HepG2 (cell line): ENCODE results near the gene MGAT5. TPM values are rescaled to one million over a fixed set of nuclear protein-coding genes. Genes with fewer than 3 reads are reported as not detected.

ENCODE experiments used
- ATAC-seq: fragments of 200-7000 bp; cut with Tn5 transposase; 3 replicates; pipeline ENCODE4 v1.9.1; 2020; ENCODE audit warnings: mild to moderate bottlenecking, moderate library complexity
- BruUV-seq: library from RNA; stranded (reverse); fragments of 400-500 nt; replicated peaks from 2 replicates; lab custom pipeline; 2021; lab: Mats Ljungman, UMichigan
- CTCF ChIA-PET: fragments of 300-600 bp; formaldehyde crosslinking; extraction: SDS; loops from one replicate; lab custom pipeline; 2021; ENCODE audit warnings: low total read pairs, inconsistent platforms, low intra/inter-chr PET ratio; lab: Yijun Ruan, JAX
- POLR2A ChIA-PET: fragments of 350-600 bp; sonication (Branson Sonifier 250); formaldehyde crosslinking; loops from one replicate; lab custom pipeline; 2020; ENCODE audit warnings: antibody characterized with exemption, inconsistent platforms; lab: Yijun Ruan, JAX
- DNase-seq: peaks from one replicate; pipeline ENCODE4 v3.0.0-alpha.2; 2015; ENCODE audit warnings: low spot score
- FAIRE-seq: peaks from 3 replicates; lab custom pipeline; 2011; peaks lifted over from hg19 to GRCh38; lab: Jason Lieb, UNC
- H2AFZ ChIP-seq: one replicate; pipeline ENCODE4 v1.6.1; 2011; ENCODE audit warnings: low read length, inconsistent platforms
- H3K27ac ChIP-seq: fragments of 300-600 bp; 3 replicates; pipeline ENCODE4 v1.8.0; 2011; ENCODE audit warnings: mixed run types, mild to moderate bottlenecking, mixed read lengths, low read length, inconsistent platforms; ENCODE audit not compliant: insufficient read depth; ENCODE audit errors: extremely low read length
- H3K27me3 ChIP-seq, 2 experiments: fragments of 200-600 bp in 1 of 2; 2 replicates in 1 of 2; 3 replicates in 1 of 2; pipeline versions ENCODE4 v1.6.0 to v1.8.0; 2011; ENCODE audit warnings: low read length in 2 of 2, mild to moderate bottlenecking in 2 of 2, moderate library complexity in 2 of 2, inconsistent platforms in 1 of 2; ENCODE audit not compliant: insufficient read depth in 2 of 2, control insufficient read depth in 1 of 2
- H3K36me3 ChIP-seq, 2 experiments: fragments of 200-600 bp in 1 of 2; replicated peaks in 1 of 2; 2 replicates in 1 of 2; 3 replicates in 1 of 2; pipeline versions ENCODE4 v1.5.1 to v1.8.0; 2011; ENCODE audit warnings: low read length in 2 of 2, inconsistent platforms in 1 of 2; ENCODE audit not compliant: insufficient read depth in 2 of 2, control insufficient read depth in 1 of 2
- H3K4me1 ChIP-seq: 2 replicates; pipeline ENCODE4 v1.5.1; 2012; ENCODE audit warnings: low read length, inconsistent platforms; ENCODE audit not compliant: insufficient read depth
- H3K4me2 ChIP-seq: 2 replicates; pipeline ENCODE4 v1.6.0; 2011; ENCODE audit warnings: low read depth, low read length, inconsistent platforms
- H3K4me3 ChIP-seq, 3 experiments: fragments of 200-600 bp in 1 of 3; sonication (generic), shearing (Covaris generic) in 1 of 3; replicated peaks in 1 of 3; 2 replicates each; pipeline ENCODE4 v1.5.1; 2011 to 2016; ENCODE audit warnings: low read length in 3 of 3, inconsistent platforms in 2 of 3, low read depth in 2 of 3, mild to moderate bottlenecking in 2 of 3, control low read depth in 1 of 3, mixed read lengths in 1 of 3; ENCODE audit not compliant: insufficient read depth in 1 of 3
- H3K79me2 ChIP-seq: one replicate; pipeline ENCODE4 v1.6.1; 2011; ENCODE audit warnings: low read length, inconsistent platforms; ENCODE audit not compliant: insufficient read depth
- H3K9ac ChIP-seq: 2 replicates; pipeline ENCODE4 v1.6.0; 2011; ENCODE audit warnings: mild to moderate bottlenecking, low read depth, low read length, inconsistent platforms; ENCODE audit not compliant: insufficient read depth
- H3K9me3 ChIP-seq: 2 replicates; pipeline ENCODE4 v1.5.1; 2012; ENCODE audit warnings: mild to moderate bottlenecking, low read length
- H4K20me1 ChIP-seq: 2 replicates; pipeline ENCODE4 v1.6.0; 2011; ENCODE audit warnings: inconsistent platforms, mild to moderate bottlenecking, low read length, moderate library complexity; ENCODE audit not compliant: insufficient read depth
- CC2D1A ChIP-seq: sonication (generic); formaldehyde crosslinking; IDR thresholded peaks from 2 replicates; pipeline ENCODE4 v1.8.1; 2023; ENCODE audit warnings: mild to moderate bottlenecking, missing genetic modification reagents
- FOXP4 ChIP-seq: sonication (generic); formaldehyde crosslinking; IDR thresholded peaks from 2 replicates; pipeline ENCODE4 v1.4.0; 2020; ENCODE audit warnings: missing genetic modification reagents
- SYNCRIP ChIP-seq: fragments of 200-400 bp; formaldehyde crosslinking; IDR thresholded peaks from 2 replicates; pipeline ENCODE4 v1.6.1; 2018; ENCODE audit warnings: mild to moderate bottlenecking, low read depth, low read length; ENCODE audit not compliant: insufficient read depth
- ZNF317 ChIP-seq: sonication (generic); formaldehyde crosslinking; IDR thresholded peaks from 2 replicates; pipeline ENCODE4 v1.5.0; 2020; ENCODE audit warnings: mild to moderate bottlenecking, missing genetic modification reagents
- ZNF652 ChIP-seq: IDR thresholded peaks from 2 replicates; pipeline ENCODE4 v1.6.1; 2016; ENCODE audit warnings: low read depth, borderline replicate concordance
- ZNF709 ChIP-seq: sonication (generic); formaldehyde crosslinking; IDR thresholded peaks from 2 replicates; pipeline ENCODE4 v1.5.0; 2020; ENCODE audit warnings: mild to moderate bottlenecking, missing genetic modification reagents
- ZNF747 ChIP-seq: sonication (generic); formaldehyde crosslinking; IDR thresholded peaks from 2 replicates; pipeline ENCODE4 v1.8.1; 2023; ENCODE audit warnings: missing genetic modification reagents, mild to moderate bottlenecking, borderline replicate concordance
- WGBS: methylation state at CpG from one replicate; pipeline ENCODE4 v1.1.6; 2017; ENCODE audit warnings: low lambda C conversion rate; 5-methylcytosine and 5-hydroxymethylcytosine counted together
- in situ Hi-C: cut with HindIII; loops from 2 replicates; pipeline ENCODE4 v1.10.0; 2017; ENCODE audit warnings: low pct_unique_long_range_greater_than_20kb; ENCODE audit not compliant: extremely low pct_ligation_motif_present
- intact Hi-C: fragments of 100-400 bp; cut with micrococcal nuclease; formaldehyde crosslinking; loops from one replicate; pipeline ENCODE4 v1.10.0; 2022; ENCODE audit not compliant: unreplicated experiment
- polyA plus RNA-seq, 8 experiments: library from polyadenylated mRNA; depleted of rRNA in 3 of 8; stranded (reverse) in 7 of 8; unstranded in 1 of 8; fragments of >200 nt; fragmentation: Illumina TruSeq in 4 of 8; extraction: Trizol in 4 of 8; gene quantifications; 2 replicates each; pipeline versions ENCODE4 v1.2.1 to v1.2.3, GENCODE V29; 2011 to 2016; ENCODE audit warnings: low read depth in 4 of 8, missing spikeins in 1 of 8, mixed read lengths in 1 of 8; ENCODE audit not compliant: insufficient read depth in 1 of 8
- total RNA-seq, 5 experiments: library from RNA; depleted of rRNA; stranded (reverse); fragments of >200 nt; fragmentation: Illumina TruSeq; extraction: Trizol; gene quantifications; 2 replicates each; pipeline ENCODE4 v1.2.3, GENCODE V29; 2016; ENCODE audit warnings: low read depth in 1 of 5
- TF ChIP-seq, protein P1 (sequence below), 2 experiments: IDR thresholded peaks; 2 replicates each; pipeline ENCODE4 v1.6.1; 2011 to 2012; ENCODE audit warnings: low read length in 2 of 2, borderline replicate concordance in 1 of 2, low read depth in 1 of 2, mild to moderate bottlenecking in 1 of 2, moderate library complexity in 1 of 2
- TF ChIP-seq, protein P2 (sequence below): sonication (generic); formaldehyde crosslinking; IDR thresholded peaks from 2 replicates; pipeline ENCODE4 v1.4.0; 2020; ENCODE audit warnings: missing genetic modification reagents, borderline replicate concordance

Gene MGAT5
- total and polyA plus RNA-seq, 2 of the 13 experiments (the other 11 are each of a cell fraction or from before 2014, with no cell fraction given): 33.1 to 60.2 TPM

DNA sequence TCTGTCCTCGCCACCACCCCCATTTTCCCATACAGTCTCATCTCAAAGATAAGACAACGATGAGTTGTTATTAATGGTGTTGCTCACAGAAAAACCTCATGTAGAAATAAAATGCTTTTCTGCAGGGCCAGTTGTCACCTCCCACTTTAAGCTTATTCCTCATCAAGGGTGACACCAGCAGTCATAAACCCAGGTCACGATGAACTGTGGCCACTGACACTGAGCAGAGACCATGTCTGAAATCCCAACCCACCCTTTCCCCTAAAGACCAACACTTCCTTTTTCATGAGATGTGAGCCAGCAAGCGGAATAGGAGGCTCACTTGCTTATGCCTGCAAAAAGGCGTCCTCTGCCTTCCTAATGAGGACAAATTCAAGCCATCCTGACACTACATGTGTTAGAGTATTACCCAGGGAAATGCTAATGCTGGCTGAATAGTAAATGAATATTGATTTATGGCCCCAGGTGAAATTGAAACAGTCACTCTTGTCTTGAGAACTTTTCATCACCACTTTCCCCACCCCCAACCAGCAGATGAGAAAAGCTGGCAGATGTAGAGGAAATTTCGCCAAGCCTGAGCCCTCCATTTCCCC, 228.4 kb downstream of the MGAT5 start:
- FAIRE-seq: no peak

GRCh38 chr2:134482766-134483340, 229.0 kb downstream of the MGAT5 start:
- BruUV-seq: no TSS peak
- Histone ChIP-seq H2AFZ (no peak overlapping the region), H3K79me2 (no peaks in the 10 kb centered on the region), H3K27ac (no peak overlapping the region), H3K36me3 (no peaks in the 10 kb centered on the region), H3K9ac (no peak overlapping the region), H4K20me1 (no peaks in the 10 kb centered on the region), H3K9me3 (no peaks in the 10 kb centered on the region), H3K4me3 (no peak overlapping the region), H3K4me1 (no peaks in the 10 kb centered on the region), H3K27me3 (peaks cover 4 to 32% of the 10 kb centered on the region in 2 experiments; a peak in 3 of 5 replicates), H3K4me2 (no peak overlapping the region)
- CTCF ChIA-PET: no interaction called here
- POLR2A ChIA-PET: no interaction called here
- intact Hi-C loops (no loop called here), in situ Hi-C loops (no loop called here)
- ATAC-seq (no peak; the same call in 1 of the 3 replicates), FAIRE-seq (no peak), DNase-seq (no peak)
- WGBS: 25% methylated on average over 9 of the region's 15 CpGs
- TF ChIP-seq ZNF709 (CRISPR knock-in tag) (no peak), ZNF652 (no peak), ZNF747 (no peak), FOXP4 (CRISPR knock-in tag) (no peak)
- TF ChIP-seq, protein P1, sequence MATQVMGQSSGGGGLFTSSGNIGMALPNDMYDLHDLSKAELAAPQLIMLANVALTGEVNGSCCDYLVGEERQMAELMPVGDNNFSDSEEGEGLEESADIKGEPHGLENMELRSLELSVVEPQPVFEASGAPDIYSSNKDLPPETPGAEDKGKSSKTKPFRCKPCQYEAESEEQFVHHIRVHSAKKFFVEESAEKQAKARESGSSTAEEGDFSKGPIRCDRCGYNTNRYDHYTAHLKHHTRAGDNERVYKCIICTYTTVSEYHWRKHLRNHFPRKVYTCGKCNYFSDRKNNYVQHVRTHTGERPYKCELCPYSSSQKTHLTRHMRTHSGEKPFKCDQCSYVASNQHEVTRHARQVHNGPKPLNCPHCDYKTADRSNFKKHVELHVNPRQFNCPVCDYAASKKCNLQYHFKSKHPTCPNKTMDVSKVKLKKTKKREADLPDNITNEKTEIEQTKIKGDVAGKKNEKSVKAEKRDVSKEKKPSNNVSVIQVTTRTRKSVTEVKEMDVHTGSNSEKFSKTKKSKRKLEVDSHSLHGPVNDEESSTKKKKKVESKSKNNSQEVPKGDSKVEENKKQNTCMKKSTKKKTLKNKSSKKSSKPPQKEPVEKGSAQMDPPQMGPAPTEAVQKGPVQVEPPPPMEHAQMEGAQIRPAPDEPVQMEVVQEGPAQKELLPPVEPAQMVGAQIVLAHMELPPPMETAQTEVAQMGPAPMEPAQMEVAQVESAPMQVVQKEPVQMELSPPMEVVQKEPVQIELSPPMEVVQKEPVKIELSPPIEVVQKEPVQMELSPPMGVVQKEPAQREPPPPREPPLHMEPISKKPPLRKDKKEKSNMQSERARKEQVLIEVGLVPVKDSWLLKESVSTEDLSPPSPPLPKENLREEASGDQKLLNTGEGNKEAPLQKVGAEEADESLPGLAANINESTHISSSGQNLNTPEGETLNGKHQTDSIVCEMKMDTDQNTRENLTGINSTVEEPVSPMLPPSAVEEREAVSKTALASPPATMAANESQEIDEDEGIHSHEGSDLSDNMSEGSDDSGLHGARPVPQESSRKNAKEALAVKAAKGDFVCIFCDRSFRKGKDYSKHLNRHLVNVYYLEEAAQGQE (IDR thresholded peaks at IDR 0.05; ENCODE audit: borderline replicate concordance in 1 of 2, low read depth in 1 of 2, low read length in 2 of 2): no peak
- TF ChIP-seq, protein P2, sequence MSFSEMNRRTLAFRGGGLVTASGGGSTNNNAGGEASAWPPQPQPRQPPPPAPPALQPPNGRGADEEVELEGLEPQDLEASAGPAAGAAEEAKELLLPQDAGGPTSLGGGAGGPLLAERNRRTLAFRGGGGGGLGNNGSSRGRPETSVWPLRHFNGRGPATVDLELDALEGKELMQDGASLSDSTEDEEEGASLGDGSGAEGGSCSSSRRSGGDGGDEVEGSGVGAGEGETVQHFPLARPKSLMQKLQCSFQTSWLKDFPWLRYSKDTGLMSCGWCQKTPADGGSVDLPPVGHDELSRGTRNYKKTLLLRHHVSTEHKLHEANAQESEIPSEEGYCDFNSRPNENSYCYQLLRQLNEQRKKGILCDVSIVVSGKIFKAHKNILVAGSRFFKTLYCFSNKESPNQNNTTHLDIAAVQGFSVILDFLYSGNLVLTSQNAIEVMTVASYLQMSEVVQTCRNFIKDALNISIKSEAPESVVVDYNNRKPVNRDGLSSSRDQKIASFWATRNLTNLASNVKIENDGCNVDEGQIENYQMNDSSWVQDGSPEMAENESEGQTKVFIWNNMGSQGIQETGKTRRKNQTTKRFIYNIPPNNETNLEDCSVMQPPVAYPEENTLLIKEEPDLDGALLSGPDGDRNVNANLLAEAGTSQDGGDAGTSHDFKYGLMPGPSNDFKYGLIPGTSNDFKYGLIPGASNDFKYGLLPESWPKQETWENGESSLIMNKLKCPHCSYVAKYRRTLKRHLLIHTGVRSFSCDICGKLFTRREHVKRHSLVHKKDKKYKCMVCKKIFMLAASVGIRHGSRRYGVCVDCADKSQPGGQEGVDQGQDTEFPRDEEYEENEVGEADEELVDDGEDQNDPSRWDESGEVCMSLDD: no peak

More for the DNA sequence above, 228.4 kb downstream of the MGAT5 start:
- H2AFZ ChIP-seq: no peak overlapping the region
- 15% methylated on average over 6 of the region's 6 CpGs for WGBS
- ChIA-PET POLR2A (no interaction called here), CTCF (no interaction called here)
- no TSS peak for BruUV-seq
- peaks cover 4 to 32% of the 10 kb centered on the region in 2 experiments; a peak in 3 of 5 replicates for H3K27me3 ChIP-seq
- H3K36me3 ChIP-seq: no peaks in the 10 kb centered on the region
- TF ChIP-seq SYNCRIP (no peak), ZNF317 (CRISPR knock-in tag) (no peak), CC2D1A (no peak)
- H3K79me2 ChIP-seq: no peaks in the 10 kb centered on the region
- no peaks in the 10 kb centered on the region for H3K9me3 ChIP-seq
- intact Hi-C loops (no loop called here), in situ Hi-C loops (no loop called here)
- no peak for ATAC-seq
- no peaks in the 10 kb centered on the region for H4K20me1 ChIP-seq
- H3K4me3 ChIP-seq: no peak overlapping the region
- no peaks in the 10 kb centered on the region for H3K4me1 ChIP-seq
- H3K9ac ChIP-seq: no peak overlapping the region
- no peak overlapping the region for H3K4me2 ChIP-seq
- no peak overlapping the region for H3K27ac ChIP-seq
- no peak for DNase-seq
